Breast epithelium (tissue), 4 donors: ENCODE results near the gene MAN1C1. TPM values are rescaled to one million over a fixed set of nuclear protein-coding genes. Genes with fewer than 3 reads are reported as not detected.

Experiments used
- DNase-seq, 2 donors: peaks; one replicate each; pipeline ENCODE4 v3.0.0-alpha.2; 2019; ENCODE audit warnings: low spot score in 2 of 2
- H3K27ac ChIP-seq, 2 donors: fragments of 200-600 bp; sonication (generic) in 1 of 2; one replicate each; pipeline ENCODE4 v1.5.1; 2016 to 2019; ENCODE audit warnings: mild to moderate bottlenecking in 1 of 2
- H3K27me3 ChIP-seq, 2 donors: fragments of 200-600 bp; sonication (generic) in 1 of 2; one replicate each; pipeline versions ENCODE4 v1.5.1 to v1.6.0; 2017 to 2019; ENCODE audit warnings: control low read depth in 1 of 2, mild to moderate bottlenecking in 1 of 2
- H3K36me3 ChIP-seq: fragments of 200-600 bp; one replicate; pipeline ENCODE4 v1.5.1; 2019
- H3K4me1 ChIP-seq, 2 donors: fragments of 200-600 bp; sonication (generic); one replicate each; pipeline ENCODE4 v1.5.1; 2016 to 2019; ENCODE audit warnings: control low read depth in 1 of 2
- H3K4me3 ChIP-seq, 3 donors: fragments of 200-600 bp; sonication (generic); 1 replicate in 2 of 3; 2 replicates in 1 of 3; pipeline ENCODE4 v1.5.1; 2016 to 2019; ENCODE audit warnings: mild to moderate bottlenecking in 3 of 3, moderate library complexity in 2 of 3
- H3K9me3 ChIP-seq, 2 donors: fragments of 200-600 bp; sonication (generic) in 1 of 2; one replicate each; pipeline ENCODE4 v1.5.1; 2016 to 2019; ENCODE audit warnings: control low read depth in 1 of 2
- CTCF ChIP-seq, 3 donors: fragments of 450-650 bp; IDR thresholded peaks; one replicate each; pipeline ENCODE4 v1.5.1; 2016 to 2017; ENCODE audit warnings: antibody characterized with exemption in 3 of 3, mild to moderate bottlenecking in 3 of 3, moderate library complexity in 3 of 3
- POLR2A ChIP-seq: fragments of 450-650 bp; IDR thresholded peaks from one replicate; pipeline ENCODE4 v1.6.1; 2016; ENCODE audit warnings: antibody characterized with exemption, mild to moderate bottlenecking, moderate library complexity
- POLR2AphosphoS5 ChIP-seq, 3 donors: sonication (generic); formaldehyde crosslinking; IDR thresholded peaks; one replicate each; pipeline ENCODE4 v1.6.1; 2017; ENCODE audit warnings: antibody characterized with exemption in 3 of 3
- intact Hi-C: fragments of 100-400 bp; cut with DNase I; formaldehyde crosslinking; loops from one replicate; pipeline ENCODE4 v1.15.1; 2023; ENCODE audit warnings: low total_unique reads
- total RNA-seq, 3 donors: library from RNA; depleted of rRNA; stranded (reverse); fragments of >200 nt; gene quantifications; one replicate each; pipeline ENCODE4 v1.1.0, GENCODE V29; 2016

Gene MAN1C1
- total RNA-seq, 3 donors from 2014 or later, result 6.7 to 13.8 (median 6.9) TPM

GRCh38 chr1:25820247-25821111 is 203.9 kb downstream of the MAN1C1 start:
- Histone ChIP-seq H3K36me3 (no peaks in the 10 kb centered on the region), H3K27ac (peak overlapping the region; percentile 93 to 95), H3K4me1 (peaks cover 7 to 22% of the 10 kb centered on the region in 2 donors), H3K27me3 (no peaks in the 10 kb centered on the region), H3K4me3 (peak overlapping the region; percentile 68 to 90 (median 88)), H3K9me3 (no peaks in the 10 kb centered on the region)
- intact Hi-C loops, result no loop called here
- DNase-seq, result peak in 1 of 2 donors; percentile 46
- TF ChIP-seq CTCF (IDR thresholded peaks at IDR 0.05), result no peak
- TF ChIP-seq POLR2AphosphoS5 (IDR thresholded peaks at IDR 0.05), result peak in 1 of 3 donors; percentile 18
- no peak for TF ChIP-seq POLR2A

GRCh38 chr1:25821112-25821476 is 204.5 kb downstream of the MAN1C1 start:
- intact Hi-C loops, result no loop called here

GRCh38 chr1:25821630-25822091 is 205.1 kb downstream of the MAN1C1 start:
- peaks cover 7 to 22% of the 10 kb centered on the region in 2 donors for H3K4me1 ChIP-seq
- peak overlapping the region in 2 of 3 donors; percentile 68 to 88 for H3K4me3 ChIP-seq
- no peaks in the 10 kb centered on the region for H3K27me3 ChIP-seq
- no peaks in the 10 kb centered on the region for H3K36me3 ChIP-seq
- intact Hi-C loops, result no loop called here
- DNase-seq, result no peak
- peak overlapping the region in 1 of 2 donors; percentile 93 for H3K27ac ChIP-seq
- H3K9me3 ChIP-seq, result no peaks in the 10 kb centered on the region
- TF ChIP-seq POLR2A (no peak), POLR2AphosphoS5 (IDR thresholded peaks at IDR 0.05) (no peak), CTCF (IDR thresholded peaks at IDR 0.05) (no peak)

More at GRCh38 chr1:25821112-25821476, 204.5 kb downstream of the MAN1C1 start:
- Histone ChIP-seq H3K36me3 (no peaks in the 10 kb centered on the region), H3K9me3 (no peaks in the 10 kb centered on the region), H3K4me1 (peaks cover 7 to 22% of the 10 kb centered on the region in 2 donors), H3K27ac (peak overlapping the region; percentile 93 to 95), H3K4me3 (peak overlapping the region; percentile 68 to 90 (median 88)), H3K27me3 (no peaks in the 10 kb centered on the region)
- no peak for DNase-seq
- TF ChIP-seq POLR2A (no peak), CTCF (IDR thresholded peaks at IDR 0.05) (no peak), POLR2AphosphoS5 (IDR thresholded peaks at IDR 0.05) (no peak)

- no peaks in the 10 kb centered on the region for H3K9me3 ChIP-seq
- intact Hi-C loops, result no loop called here
- no peaks in the 10 kb centered on the region for H3K27me3 ChIP-seq
- peaks cover 6% of the 10 kb centered on the region for H3K36me3 ChIP-seq
- H3K4me3 ChIP-seq, result no peak overlapping the region
- peaks cover 0 to 10% of the 10 kb centered on the region in 2 donors for H3K4me1 ChIP-seq
- H3K27ac ChIP-seq, result no peak overlapping the region
- DNase-seq, result no peak
- TF ChIP-seq POLR2A (no peak), CTCF (IDR thresholded peaks at IDR 0.05) (no peak)
These were observed 209.0 kb downstream of the MAN1C1 start for GRCh38 chr1:25825605-25826004.

GRCh38 chr1:25826571-25826970 is 210.0 kb downstream of the MAN1C1 start:
- H3K4me1 ChIP-seq, result peaks cover 0 to 4% of the 10 kb centered on the region in 2 donors
- no peak overlapping the region for H3K27ac ChIP-seq
- no peak for TF ChIP-seq POLR2A
- TF ChIP-seq CTCF (IDR thresholded peaks at IDR 0.05), result no peak
- no peak for TF ChIP-seq POLR2AphosphoS5 (IDR thresholded peaks at IDR 0.05)
- peaks cover 8% of the 10 kb centered on the region for H3K36me3 ChIP-seq
- intact Hi-C loops, result no loop called here
- no peaks in the 10 kb centered on the region for H3K9me3 ChIP-seq
- no peaks in the 10 kb centered on the region for H3K27me3 ChIP-seq
- no peak for DNase-seq
- H3K4me3 ChIP-seq, result no peak overlapping the region
